CD4-positive, alpha-beta T cell (primary cell): ENCODE data around the gene UQCC3. TPM values are rescaled to one million over a fixed set of nuclear protein-coding genes. Genes with fewer than 3 reads are reported as not detected.

Source experiments
- ATAC-seq: fragments of 200-7000 bp; cut with Tn5 transposase; one replicate; pipeline ENCODE4 v1.10.0; 2022; ENCODE audit warnings: mild to moderate bottlenecking; ENCODE audit not compliant: poor library complexity
- CTCF ChIA-PET: fragments of 350-600 bp; sonication (Branson Sonifier 250); formaldehyde crosslinking; loops from one replicate; lab custom pipeline; 2021; ENCODE audit warnings: antibody characterized with exemption, inconsistent platforms; lab: Charles Lee
- POLR2A ChIA-PET: fragments of 350-600 bp; sonication (Branson Sonifier 250); formaldehyde crosslinking; loops from one replicate; lab custom pipeline; 2021; ENCODE audit warnings: antibody characterized with exemption, inconsistent platforms; lab: Charles Lee
- DNase-seq, 14 experiments: peaks; one replicate each; pipeline ENCODE4 v3.0.0-alpha.2; 2013 to 2020; ENCODE audit warnings: mixed read lengths in 2 of 14
- H3K27ac ChIP-seq, 2 donors: one replicate each; pipeline versions ENCODE4 v1.5.1 to v1.7.0; 2013; ENCODE audit warnings: low read length in 2 of 2, low read depth in 1 of 2, mild to moderate bottlenecking in 1 of 2
- H3K27me3 ChIP-seq, 2 experiments: 1 replicate in 1 of 2; 2 replicates in 1 of 2; pipeline versions ENCODE4 v1.6.1 to v1.7.0; 2013; ENCODE audit warnings: low read length in 2 of 2, control low read depth in 1 of 2, mild to moderate bottlenecking in 1 of 2, moderate library complexity in 1 of 2; ENCODE audit not compliant: insufficient read depth in 2 of 2, control insufficient read depth in 1 of 2
- H3K36me3 ChIP-seq: one replicate; pipeline ENCODE4 v1.6.1; 2013; ENCODE audit warnings: low read length, control low read depth; ENCODE audit not compliant: insufficient read depth
- H3K4me1 ChIP-seq: one replicate; pipeline ENCODE4 v1.6.1; 2013; ENCODE audit warnings: low read length, control low read depth; ENCODE audit not compliant: insufficient read depth
- H3K4me3 ChIP-seq: one replicate; pipeline ENCODE4 v1.5.1; 2013; ENCODE audit warnings: mild to moderate bottlenecking, low read length, moderate library complexity
- H3K9me3 ChIP-seq, 2 experiments: 1 replicate in 1 of 2; 2 replicates in 1 of 2; pipeline versions ENCODE4 v1.6.1 to v1.7.0; 2013; ENCODE audit warnings: low read length in 2 of 2, mild to moderate bottlenecking in 2 of 2, control low read depth in 1 of 2, moderate library complexity in 1 of 2; ENCODE audit not compliant: control insufficient read depth in 1 of 2, insufficient read depth in 1 of 2
- H3K27ac Mint-ChIP-seq: one replicate; pipeline ENCODE4 v1.8.0; 2020; ENCODE audit warnings: mixed read lengths
- H3K27me3 Mint-ChIP-seq: one replicate; pipeline ENCODE4 v1.8.0; 2021; ENCODE audit warnings: mixed read lengths
- H3K36me3 Mint-ChIP-seq: one replicate; pipeline ENCODE4 v1.8.0; 2021; ENCODE audit warnings: low read depth, mixed read lengths
- H3K4me1 Mint-ChIP-seq: one replicate; pipeline ENCODE4 v1.8.0; 2021; ENCODE audit warnings: low read depth, mixed read lengths
- H3K4me3 Mint-ChIP-seq: one replicate; pipeline ENCODE4 v1.8.0; 2020; ENCODE audit warnings: mild to moderate bottlenecking, mixed read lengths
- H3K9me3 Mint-ChIP-seq: one replicate; pipeline ENCODE4 v1.8.0; 2020; ENCODE audit warnings: mixed read lengths
- CTCF ChIP-seq: fragments of 200-600 bp; IDR thresholded peaks from one replicate; pipeline ENCODE4 v1.8.0; 2022; ENCODE audit warnings: antibody characterized with exemption, mild to moderate bottlenecking
- intact Hi-C, 2 experiments: fragments of 100-400 bp; cut with DNase I in 1 of 2; cut with micrococcal nuclease in 1 of 2; formaldehyde crosslinking; loops; one replicate each; pipeline versions ENCODE4 v1.15.1 to v1.9.0; 2023 to 2025; cut with DNase I, micrococcal nuclease
- total RNA-seq, 174 experiments: library from RNA in 2 of 174; stranded (reverse) in 2 of 174; gene quantifications; one replicate each; pipeline ENCODE4 v1.2.3 and lab custom pipeline; 2021 to 2026

The UQCC3 gene
- total RNA-seq, 2 experiments from 2014 or later = 1.5 to 2.3 TPM

GRCh38 chr11:62654297-62654696 is 17.2 kb upstream of the UQCC3 start:
- DNase-seq = no peak
- no peak overlapping the region for H3K4me3 ChIP-seq
- TF ChIP-seq CTCF = no peak
- intact Hi-C loops = loop anchor here in 1 of 2 experiments (5.0 kb wide), 2 partner anchors 42 to 62 kb away; partner anchors contain the start of genes EML3, ROM1 and TUT1
- peak overlapping the region; percentile 69 for H3K4me3 Mint-ChIP-seq
- peak overlapping the region; percentile 69 for H3K27ac Mint-ChIP-seq
- no peaks in the 10 kb centered on the region for H3K9me3 Mint-ChIP-seq
- ChIA-PET CTCF (interaction anchor here (1.3 kb wide), 1 partner anchor 40 kb away, joined by 4 read pairs; no protein-coding TSS in a partner anchor), POLR2A (interaction anchor here (1.1 to 5.6 kb wide), 4 partner anchors 8 to 63 kb away, joined by 3 to 170 read pairs (median 7); partner anchors contain the start of genes C11orf98, CSKMT, GANAB and TUT1)
- peaks cover 22% of the 10 kb centered on the region for H3K4me1 ChIP-seq
- peaks cover 13% of the 10 kb centered on the region for H3K36me3 Mint-ChIP-seq
- H3K36me3 ChIP-seq = peaks cover 6% of the 10 kb centered on the region
- H3K27ac ChIP-seq = no peak overlapping the region
- H3K9me3 ChIP-seq = no peaks in the 10 kb centered on the region
- H3K27me3 Mint-ChIP-seq = no peaks in the 10 kb centered on the region
- ATAC-seq = no peak
- H3K4me1 Mint-ChIP-seq = peaks cover 17% of the 10 kb centered on the region
- H3K27me3 ChIP-seq = no peaks in the 10 kb centered on the region

- TF ChIP-seq CTCF = no peak
- H3K9me3 ChIP-seq = no peaks in the 10 kb centered on the region
- peaks cover 13% of the 10 kb centered on the region for H3K4me1 ChIP-seq
- DNase-seq (no peak), ATAC-seq (no peak)
- Mint-ChIP-seq H3K4me1 (peaks cover 13% of the 10 kb centered on the region), H3K9me3 (no peaks in the 10 kb centered on the region), H3K4me3 (peak overlapping the region; percentile 3), H3K27ac (no peak overlapping the region), H3K27me3 (no peaks in the 10 kb centered on the region), H3K36me3 (peaks cover 13% of the 10 kb centered on the region)
- no peak overlapping the region for H3K27ac ChIP-seq
- ChIA-PET CTCF (no interaction called here), POLR2A (interaction anchor here (1.1 to 5.6 kb wide), 5 partner anchors 8 to 199 kb away, joined by 4 to 170 read pairs (median 5); partner anchors contain the start of genes C11orf98, CSKMT, GANAB and LBHD1)
- H3K4me3 ChIP-seq = no peak overlapping the region
- H3K36me3 ChIP-seq = no peaks in the 10 kb centered on the region
- H3K27me3 ChIP-seq = no peaks in the 10 kb centered on the region
- intact Hi-C loops = no loop called here
Observed at GRCh38 chr11:62656796-62657429, 14.6 kb upstream of the UQCC3 start.

GRCh38 chr11:62664405-62665074 is 6.9 kb upstream of the UQCC3 start:
- peak overlapping the region; percentile 96 for H3K27ac Mint-ChIP-seq
- Histone ChIP-seq H3K9me3 (no peaks in the 10 kb centered on the region), H3K36me3 (peaks cover 21% of the 10 kb centered on the region), H3K27ac (peak overlapping the region; percentile 80 to 88), H3K4me3 (peak overlapping the region; percentile 73), H3K27me3 (no peaks in the 10 kb centered on the region), H3K4me1 (peaks cover 42% of the 10 kb centered on the region)
- H3K4me1 Mint-ChIP-seq = peaks cover 35% of the 10 kb centered on the region
- H3K9me3 Mint-ChIP-seq = no peaks in the 10 kb centered on the region
- no peak for TF ChIP-seq CTCF
- H3K36me3 Mint-ChIP-seq = peaks cover 39% of the 10 kb centered on the region
- ChIA-PET CTCF (interaction anchor here (1.0 to 1.9 kb wide), 9 partner anchors 10 to 240 kb away, joined by 3 to 7 read pairs (median 5); partner anchors contain the start of genes B3GAT3, GANAB, INTS5 and TUT1), POLR2A (interaction anchor here (0.7 to 5.3 kb wide), 46 partner anchors 10 to 1621 kb away, joined by 3 to 170 read pairs (median 6); partner anchors contain the start of genes B3GAT3, BAD, BSCL2 and EEF1G)
- ATAC-seq (peak; percentile 61), DNase-seq (peak in 13 of 14 experiments; percentile 33 to 78 (median 50))
- H3K4me3 Mint-ChIP-seq = peak overlapping the region; percentile 99
- intact Hi-C loops = loop anchor here (1.0 to 10.0 kb wide), 2 partner anchors 11 to 870 kb away; partner anchors contain the start of genes INTS5 (in 2 of the 2), FEN1 (in 1 of the 2) and TMEM258 (in 1 of the 2)
- no peaks in the 10 kb centered on the region for H3K27me3 Mint-ChIP-seq
